Ovary (tissue), 3 donors: Measurements from ENCODE around the gene SCLT1.

Experiments
- EP300 ChIP-seq: sonication (generic); formaldehyde crosslinking; IDR thresholded peaks from one replicate; pipeline ENCODE4 v1.6.1; 2017; ENCODE audit warnings: antibody characterized with exemption
- POLR2A ChIP-seq: fragments of 450-650 bp; IDR thresholded peaks from one replicate; pipeline ENCODE4 v1.6.1; 2017; ENCODE audit warnings: antibody characterized with exemption, mild to moderate bottlenecking, moderate library complexity
- TF ChIP-seq, protein P1 (sequence below), 3 donors: fragments of 450-650 bp in 2 of 3; fragments of 200-600 bp in 1 of 3; IDR thresholded peaks; one replicate each; pipeline versions ENCODE4 v1.5.1 to v1.8.0; 2016 to 2022; ENCODE audit warnings: antibody characterized with exemption in 3 of 3, mild to moderate bottlenecking in 1 of 3
- donor health status: DM: no; HTN: no; CAD: no.

GRCh38 chr4:129008096-129008495, 85.2 kb downstream of the SCLT1 start:
- TF ChIP-seq, protein P1, sequence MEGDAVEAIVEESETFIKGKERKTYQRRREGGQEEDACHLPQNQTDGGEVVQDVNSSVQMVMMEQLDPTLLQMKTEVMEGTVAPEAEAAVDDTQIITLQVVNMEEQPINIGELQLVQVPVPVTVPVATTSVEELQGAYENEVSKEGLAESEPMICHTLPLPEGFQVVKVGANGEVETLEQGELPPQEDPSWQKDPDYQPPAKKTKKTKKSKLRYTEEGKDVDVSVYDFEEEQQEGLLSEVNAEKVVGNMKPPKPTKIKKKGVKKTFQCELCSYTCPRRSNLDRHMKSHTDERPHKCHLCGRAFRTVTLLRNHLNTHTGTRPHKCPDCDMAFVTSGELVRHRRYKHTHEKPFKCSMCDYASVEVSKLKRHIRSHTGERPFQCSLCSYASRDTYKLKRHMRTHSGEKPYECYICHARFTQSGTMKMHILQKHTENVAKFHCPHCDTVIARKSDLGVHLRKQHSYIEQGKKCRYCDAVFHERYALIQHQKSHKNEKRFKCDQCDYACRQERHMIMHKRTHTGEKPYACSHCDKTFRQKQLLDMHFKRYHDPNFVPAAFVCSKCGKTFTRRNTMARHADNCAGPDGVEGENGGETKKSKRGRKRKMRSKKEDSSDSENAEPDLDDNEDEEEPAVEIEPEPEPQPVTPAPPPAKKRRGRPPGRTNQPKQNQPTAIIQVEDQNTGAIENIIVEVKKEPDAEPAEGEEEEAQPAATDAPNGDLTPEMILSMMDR (IDR thresholded peaks at IDR 0.05): no peak
- TF ChIP-seq EP300: no peak
- TF ChIP-seq POLR2A: no peak
